HG02759 (cell line): Measurements from ENCODE around the gene BUB3.

Experiments
- ATAC-seq: cut with Tn5 transposase; IDR thresholded peaks from one replicate; pipeline ENCODE4 v1.9.1; 2021; ENCODE audit warnings: mild to moderate bottlenecking, moderate library complexity; ENCODE audit not compliant: unreplicated experiment

BUB3 gene, protein sequence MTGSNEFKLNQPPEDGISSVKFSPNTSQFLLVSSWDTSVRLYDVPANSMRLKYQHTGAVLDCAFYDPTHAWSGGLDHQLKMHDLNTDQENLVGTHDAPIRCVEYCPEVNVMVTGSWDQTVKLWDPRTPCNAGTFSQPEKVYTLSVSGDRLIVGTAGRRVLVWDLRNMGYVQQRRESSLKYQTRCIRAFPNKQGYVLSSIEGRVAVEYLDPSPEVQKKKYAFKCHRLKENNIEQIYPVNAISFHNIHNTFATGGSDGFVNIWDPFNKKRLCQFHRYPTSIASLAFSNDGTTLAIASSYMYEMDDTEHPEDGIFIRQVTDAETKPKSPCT

DNA sequence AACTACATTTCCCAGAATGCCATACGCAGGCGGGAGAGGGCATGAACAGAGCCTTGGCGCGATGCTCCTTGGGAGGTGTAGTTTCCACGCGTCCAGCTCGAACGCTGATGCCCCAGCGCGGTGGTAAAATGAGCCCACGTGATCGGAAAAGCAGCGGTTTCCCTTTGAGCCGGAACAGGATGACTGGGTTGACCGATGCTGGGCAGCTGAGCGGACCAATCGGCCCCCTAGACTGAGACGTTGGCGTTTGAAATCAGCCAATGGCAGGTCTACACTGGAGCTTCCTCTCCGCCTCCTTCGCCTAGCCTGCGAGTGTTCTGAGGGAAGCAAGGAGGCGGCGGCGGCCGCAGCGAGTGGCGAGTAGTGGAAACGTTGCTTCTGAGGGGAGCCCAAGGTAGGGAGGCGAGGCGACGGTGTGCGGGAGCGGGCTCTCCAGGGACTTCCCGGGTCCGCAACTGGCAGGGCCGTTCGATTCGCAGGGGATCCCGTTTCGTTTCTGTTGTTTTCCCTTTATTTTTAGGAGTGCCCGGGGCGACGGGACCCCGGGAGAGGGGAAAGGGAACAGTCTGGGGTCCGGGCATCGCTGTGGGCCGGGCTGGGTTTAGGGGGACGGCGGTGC, at the start of gene BUB3:
BUB3 (plus strand) TSS at position 311 of the 619 bp plus-strand sequence. CDS start 516 bp downstream, outside the sequence.
- peak; percentile 90 for ATAC-seq

DNA sequence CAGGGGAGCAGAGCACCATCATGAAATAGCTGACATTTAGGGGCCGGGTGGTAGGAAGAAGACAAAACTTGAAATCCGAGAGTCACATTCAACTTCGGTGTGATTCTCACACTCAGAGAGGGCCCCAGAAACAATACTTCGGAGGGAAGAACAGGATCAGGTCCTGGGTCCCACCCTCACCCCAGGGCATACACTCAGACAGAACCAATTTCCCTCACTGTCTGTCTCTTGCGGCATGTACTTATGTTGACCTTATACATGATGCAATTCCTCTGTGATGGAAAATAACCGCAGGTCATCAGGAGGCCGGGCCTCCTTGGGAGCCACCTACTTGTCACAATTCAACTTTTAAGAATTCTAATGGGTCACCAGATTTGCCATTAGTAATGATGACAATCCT, 44.7 kb upstream of the BUB3 start:
- ATAC-seq: no peak

DNA sequence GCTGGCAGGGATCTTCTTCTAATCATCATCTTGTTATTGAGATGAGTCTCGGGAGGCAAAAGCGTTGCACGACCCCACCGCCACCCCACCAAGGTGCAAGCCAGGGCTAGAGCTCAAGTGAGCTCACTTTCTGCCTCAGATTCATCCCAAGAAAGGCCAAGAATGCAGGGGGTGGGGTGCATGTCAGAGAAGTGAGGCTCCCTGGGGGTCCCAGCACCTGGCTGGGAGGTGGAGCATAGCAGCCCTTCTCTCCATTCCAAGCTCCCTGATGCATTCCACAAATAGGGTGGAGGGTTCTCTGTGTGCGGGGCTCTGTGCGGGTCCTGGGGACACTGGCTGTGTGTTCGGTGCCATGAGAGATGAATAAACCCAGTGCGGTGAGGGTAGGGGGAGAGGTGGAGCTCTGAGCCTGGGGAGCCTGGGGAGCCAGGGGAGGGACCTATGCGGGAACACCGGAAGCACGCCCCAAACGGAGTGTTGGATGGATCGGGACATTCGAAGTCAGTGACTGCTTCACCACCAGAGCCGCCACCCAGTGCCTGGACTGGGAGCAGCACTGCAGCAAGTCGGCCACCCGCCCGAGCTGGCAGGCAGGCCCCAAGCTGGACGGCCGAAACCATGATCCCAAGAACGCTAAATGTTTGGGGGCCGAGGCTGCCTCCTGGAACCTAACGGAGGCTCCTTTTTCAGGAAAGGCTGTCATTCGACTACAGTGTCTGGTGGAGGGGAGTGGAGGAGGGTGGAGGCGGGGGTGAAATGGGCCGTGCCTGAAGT, 36.4 kb upstream of the BUB3 start:
- ATAC-seq: no peak

DNA sequence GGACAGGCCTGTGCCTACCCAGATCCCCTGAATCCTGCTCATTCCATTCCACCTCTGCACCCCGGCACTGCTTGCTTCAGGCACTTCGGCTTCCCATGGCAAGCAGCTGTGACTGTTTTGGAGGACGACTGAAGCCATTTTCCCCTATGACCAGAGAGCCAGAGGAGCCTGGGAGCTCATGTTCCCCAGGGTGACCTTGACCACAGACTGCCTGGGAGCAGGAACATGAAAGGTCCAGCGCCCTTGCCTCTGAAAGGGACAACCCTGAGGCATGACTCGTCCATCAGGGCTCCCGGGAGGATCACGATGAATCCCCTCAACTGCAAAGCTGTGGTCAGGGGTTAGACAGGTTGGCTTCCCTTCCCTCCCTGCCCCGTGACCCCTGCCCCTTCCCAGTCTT, 35.1 kb upstream of the BUB3 start:
- ATAC-seq: no peak

DNA sequence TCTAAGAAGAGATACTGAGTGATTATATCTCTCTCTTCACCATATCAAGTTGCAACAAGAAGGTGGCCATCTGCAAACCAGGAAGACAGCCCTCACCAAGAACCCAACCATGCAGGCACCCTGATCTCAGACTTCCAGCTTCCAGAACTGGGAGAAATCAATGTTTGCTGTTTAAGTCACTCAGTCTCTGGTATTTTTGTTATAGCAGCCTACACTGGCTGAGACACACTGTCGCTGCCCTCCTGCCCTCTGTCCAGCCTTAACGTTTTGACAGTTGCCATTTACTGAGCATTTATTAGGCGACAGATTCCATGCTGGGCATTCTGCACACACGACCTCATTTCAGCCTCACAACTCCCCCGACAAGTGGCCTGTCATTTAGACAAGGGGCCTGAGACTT, 28.0 kb upstream of the BUB3 start:
- no peak for ATAC-seq

DNA sequence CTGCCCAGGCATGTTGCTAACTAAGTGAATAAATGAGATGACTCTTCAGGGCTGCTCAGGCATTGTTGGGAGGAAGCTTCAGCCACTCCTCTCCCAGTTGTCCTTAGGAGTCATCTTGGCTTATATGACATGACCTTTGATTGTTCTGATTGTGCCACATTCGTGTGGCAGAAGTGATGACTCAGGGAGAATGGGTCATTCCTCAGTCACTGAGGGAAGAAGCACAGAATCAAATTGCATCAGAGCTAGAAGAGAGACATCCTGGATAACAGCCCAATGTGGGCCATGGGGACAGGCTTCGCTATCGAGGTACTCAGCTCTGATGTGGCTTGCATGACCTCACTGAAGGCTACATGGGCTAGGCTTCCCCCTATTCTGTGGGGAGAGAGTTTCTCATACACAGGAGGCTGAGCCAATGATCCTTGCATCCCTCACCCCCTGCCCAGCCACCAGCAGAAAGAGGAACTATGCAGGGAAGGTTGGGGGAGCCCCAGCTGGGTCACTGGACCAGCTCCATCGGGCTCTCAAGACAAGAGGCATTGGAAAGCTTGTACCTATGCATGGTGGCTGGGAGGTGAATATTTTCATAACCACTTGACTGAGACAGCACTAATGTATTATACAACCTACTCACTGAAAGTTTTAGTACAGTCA, 24.5 kb upstream of the BUB3 start:
- ATAC-seq: no peak

DNA sequence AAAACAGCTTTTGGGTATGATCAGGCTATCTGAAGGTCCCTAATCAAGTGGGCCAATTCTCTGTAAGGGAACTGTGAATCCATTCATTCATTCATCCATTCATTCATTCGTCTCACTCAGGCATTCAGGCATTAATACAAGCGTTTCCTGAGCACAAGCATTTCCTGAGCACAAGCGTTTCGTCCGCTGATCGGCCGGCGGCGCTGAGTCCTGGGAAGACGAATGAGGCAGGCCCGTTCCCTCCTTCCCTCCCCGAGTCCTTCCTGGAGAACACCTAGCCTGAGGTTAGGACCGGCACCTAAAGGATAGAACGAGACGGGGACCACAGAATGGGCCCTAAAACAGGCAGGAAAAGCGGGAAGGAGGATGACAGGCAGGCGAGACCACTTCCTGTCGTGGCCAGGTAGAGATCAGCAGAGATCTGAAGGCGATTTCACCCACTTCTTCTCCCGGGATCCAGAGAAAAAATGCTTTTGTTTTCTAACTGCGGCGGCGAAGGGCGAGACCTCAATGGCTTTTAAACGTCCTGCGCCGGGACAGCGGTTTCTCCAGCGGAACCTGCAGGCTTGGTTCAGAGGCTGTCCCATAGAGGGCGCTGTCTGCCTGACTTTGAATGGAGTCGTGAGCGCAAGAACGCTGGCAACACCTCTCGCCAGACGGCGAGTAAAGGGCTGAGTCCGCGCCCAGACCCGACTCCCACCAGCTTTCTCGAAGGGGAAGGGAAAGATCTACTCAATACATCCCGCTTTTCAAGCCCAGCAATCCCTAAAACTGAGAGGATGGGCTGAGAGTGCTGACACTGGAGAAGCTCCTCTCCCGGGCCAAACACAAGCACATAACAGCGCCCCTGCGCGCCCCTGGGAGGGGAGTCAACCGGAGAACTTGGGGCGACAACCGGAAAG, 21.4 kb upstream of the BUB3 start:
- peak; percentile 63 for ATAC-seq

DNA sequence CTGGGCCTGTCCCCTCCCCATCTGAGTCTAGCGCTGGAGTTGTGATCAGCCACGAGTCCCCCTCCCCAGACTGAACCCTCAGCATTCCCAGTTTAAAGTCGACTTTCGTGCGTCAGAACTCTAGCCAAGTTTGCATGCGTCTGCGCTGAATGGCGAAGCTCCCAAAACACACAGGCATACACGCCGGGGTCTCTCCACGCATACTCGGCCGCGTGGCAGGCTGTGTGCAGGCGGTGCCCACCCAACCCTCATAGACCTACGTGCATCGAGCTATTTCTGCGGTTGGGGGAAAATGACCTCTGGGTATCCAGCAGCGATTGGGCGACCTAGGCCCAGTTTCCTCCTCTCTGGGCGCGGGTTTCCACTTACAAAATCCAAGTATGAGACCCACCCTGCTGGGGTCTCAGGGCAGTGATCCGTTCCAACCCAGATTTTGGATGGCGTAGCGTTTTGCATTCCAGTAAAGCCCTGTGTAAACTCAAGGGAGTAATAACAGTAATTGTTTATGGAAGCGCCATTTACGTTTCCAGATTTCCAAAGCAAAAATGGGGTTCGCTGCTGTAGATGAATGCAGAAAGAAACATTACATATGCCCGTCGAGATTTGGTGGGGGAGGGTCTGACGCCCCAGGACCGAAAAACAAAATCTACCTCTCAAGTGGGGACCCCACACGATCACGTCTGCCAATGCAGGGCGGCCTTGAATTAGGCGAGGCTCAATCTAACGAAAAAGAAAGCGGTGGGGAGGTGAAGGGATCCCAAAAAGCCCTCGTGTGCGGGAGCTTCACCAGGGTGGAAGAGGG, 20.5 kb upstream of the BUB3 start:
- ATAC-seq: no peak

DNA sequence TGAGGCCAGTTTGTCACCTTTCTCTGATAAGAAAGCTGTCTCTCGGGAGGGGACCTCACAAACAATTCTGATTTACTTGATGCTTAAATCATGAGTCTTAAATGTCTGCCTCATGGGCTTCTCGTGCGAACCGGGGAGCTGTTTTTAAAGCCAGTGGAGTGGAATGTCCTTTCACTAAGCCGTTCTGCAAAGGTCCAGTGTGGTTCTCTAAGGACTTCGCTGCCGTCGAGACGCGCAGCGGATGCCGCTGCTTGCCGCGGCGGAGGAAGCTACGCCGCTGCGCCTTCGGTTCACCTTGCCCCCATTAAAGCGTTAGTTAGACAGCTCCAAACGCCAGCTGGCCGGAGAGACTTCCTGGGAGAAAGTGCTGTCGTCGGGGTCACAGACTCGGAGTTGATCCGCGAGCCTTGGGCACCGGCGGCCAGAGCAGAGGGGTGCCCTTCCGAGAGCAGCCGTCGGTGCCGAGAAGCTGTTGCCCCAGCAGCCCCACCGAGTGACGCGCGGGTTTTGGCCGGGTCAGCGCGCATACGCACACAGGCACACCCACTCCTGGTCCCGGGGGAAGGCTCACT, 19.8 kb upstream of the BUB3 start:
- no peak for ATAC-seq

DNA sequence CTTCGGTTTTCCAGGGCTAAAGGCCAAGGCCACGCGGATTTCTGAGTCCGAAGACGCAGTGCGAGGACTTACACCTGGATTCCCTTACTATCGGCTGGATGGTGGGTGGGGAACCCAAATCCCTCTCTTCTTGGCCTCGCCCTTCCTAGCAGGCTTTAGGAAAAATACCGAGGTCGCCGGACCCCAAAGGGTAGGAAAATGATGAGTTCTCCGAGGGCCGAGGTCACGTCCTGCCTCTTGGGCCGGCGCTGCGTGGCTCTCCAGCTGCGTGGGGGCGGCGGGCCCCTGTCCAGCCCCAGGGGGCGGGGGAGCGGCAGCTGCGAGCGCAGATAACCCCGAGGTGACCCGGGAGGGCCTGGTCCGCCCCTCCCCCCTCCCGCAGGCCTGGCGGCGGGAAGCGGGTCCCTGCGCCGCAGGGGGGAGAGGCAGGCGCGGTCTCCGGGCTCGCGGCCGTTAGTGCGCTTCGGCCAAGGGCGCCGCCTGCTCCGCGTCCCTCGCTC, 19.2 kb upstream of the BUB3 start:
- no peak for ATAC-seq

DNA sequence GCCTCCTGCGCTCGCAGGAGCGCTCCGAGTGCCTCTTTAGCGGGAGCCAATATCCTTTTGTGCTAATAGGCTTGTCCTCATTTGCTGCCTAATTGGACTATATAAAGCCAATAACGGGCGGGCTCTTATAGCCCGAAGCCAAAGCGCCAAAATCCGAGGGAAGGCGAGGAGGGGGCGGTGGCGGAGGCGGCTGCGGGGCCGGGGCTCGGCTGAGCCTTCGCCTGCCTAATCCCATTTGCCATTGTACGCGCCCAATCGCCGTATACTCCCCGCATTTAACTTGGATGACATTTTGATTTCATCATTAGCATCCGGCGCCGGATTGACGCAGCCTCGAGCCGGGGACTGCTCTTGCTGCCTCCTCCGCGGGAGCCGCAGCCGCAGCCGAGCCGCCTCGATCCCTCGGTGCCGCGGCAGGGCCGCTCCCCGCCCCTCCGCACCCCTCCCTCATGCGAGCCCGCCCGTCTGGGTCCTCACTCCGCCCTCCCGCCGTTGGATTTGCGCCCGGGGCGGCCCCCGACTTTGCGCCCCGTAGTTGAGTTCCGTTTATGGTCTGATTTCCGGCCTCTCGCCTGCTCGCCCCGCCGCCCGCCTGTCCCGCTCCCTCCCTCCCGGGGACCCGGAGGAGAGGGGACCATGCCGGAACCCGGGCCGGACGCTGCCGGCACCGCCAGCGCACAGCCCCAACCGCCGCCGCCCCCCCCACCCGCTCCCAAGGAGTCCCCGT, 18.6 kb upstream of the BUB3 start, which contains the start of gene HMX3:
HMX3 (plus strand) TSS at position 556 of the 727 bp plus-strand sequence; CDS start at position 637, 81 bp downstream.
- no peak for ATAC-seq

DNA sequence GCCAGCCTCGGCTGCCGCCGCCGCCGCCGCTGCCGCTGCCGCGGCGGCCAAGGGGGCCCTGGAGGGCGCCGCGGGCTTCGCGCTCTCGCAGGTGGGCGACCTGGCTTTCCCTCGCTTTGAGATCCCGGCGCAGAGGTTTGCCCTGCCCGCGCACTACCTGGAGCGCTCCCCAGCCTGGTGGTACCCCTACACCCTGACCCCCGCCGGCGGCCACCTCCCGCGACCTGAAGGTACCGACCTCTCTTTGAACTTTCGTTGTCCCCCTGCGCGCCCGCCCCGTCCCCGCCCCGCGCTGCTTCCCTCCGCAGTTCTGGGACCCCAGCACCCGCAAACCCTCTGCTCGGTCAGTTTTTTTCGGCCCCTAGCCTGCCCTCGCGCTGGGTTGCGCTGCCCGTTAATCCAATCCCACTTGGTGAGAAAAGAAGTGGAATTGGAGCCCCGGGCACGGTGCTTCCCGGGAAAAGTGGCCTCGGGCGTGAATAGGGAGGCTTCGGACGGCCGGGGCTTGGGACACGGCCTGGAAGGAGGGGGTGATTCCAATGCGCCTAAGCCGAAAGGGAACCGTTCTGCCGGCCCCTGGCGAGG, 17.9 kb upstream of the BUB3 start:
- no peak for ATAC-seq

DNA sequence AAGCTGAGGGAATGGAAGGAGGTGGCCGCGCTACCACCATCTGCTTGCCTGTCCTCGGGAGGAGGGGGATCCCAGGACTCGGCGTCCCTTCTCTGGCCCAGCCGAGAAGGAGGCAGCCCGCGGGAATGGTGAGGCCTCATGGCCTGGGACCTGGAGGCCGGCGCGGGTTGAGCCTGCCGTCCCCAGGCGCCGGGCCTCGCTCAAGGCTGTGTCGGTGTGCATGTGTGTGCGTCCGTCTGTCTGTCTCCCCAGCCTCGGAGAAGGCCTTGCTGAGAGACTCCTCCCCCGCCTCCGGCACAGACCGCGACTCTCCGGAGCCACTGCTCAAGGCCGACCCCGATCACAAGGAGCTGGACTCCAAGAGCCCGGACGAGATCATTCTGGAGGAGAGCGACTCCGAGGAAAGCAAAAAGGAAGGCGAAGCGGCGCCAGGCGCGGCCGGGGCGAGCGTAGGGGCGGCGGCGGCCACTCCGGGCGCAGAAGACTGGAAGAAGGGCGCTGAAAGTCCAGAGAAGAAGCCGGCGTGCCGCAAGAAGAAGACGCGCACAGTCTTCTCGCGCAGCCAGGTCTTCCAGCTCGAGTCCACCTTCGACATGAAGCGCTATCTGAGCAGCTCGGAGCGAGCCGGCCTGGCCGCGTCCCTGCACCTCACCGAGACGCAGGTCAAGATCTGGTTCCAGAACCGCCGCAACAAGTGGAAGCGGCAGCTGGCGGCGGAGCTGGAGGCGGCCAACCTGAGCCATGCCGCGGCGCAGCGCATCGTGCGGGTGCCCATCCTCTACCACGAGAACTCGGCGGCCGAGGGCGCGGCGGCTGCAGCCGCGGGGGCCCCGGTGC, 17.2 kb upstream of the BUB3 start:
- ATAC-seq: no peak

DNA sequence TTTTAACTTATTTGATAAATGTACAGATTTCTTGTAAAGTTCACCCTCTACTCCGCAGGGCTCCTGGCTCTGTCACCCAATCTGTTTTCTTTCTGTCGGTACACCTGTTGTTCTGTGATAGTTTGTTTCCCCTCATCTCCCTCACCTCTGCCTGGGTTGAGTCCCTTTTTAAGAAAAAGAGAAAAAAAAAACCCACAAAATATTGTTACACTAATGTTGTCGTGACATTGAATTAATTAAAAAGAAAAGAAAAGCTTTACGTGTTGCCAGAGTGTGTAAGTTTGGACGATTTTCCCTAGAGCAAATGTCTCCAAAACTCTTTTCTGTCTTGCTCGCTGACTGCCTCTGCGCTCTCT, 15.1 kb upstream of the BUB3 start:
- no peak for ATAC-seq

DNA sequence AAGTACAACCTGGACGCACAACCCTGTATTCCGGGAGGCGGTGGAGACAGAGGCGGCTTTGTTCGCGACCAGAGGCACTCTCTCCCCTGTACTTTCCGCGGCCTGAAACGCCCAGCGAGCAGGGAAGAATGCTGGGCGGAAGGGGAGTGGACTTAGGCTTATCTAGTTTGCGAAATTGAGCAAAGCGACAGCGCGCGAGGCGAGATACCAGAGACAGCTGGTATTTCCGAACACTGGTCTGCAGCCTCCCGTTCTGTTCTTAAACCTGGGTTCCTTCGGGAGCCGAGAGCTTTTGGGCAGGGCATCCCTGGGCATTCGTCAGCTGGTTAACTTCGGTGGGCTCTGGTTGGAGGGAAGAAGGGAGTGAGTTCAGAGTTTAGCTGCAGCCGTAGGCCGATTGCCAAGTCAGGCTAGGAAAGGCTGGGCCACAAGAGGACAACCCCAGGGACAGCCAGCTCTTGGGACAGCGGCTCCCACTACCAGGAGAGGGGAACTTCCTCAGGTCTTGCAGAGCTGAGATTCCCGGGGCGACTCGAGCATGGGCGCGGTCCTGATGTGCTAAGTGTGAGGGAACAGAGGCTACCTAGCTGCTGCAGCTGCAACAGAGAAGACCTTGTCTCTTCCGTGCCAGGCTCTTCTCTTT, 14.6 kb upstream of the BUB3 start:
- no peak for ATAC-seq

DNA sequence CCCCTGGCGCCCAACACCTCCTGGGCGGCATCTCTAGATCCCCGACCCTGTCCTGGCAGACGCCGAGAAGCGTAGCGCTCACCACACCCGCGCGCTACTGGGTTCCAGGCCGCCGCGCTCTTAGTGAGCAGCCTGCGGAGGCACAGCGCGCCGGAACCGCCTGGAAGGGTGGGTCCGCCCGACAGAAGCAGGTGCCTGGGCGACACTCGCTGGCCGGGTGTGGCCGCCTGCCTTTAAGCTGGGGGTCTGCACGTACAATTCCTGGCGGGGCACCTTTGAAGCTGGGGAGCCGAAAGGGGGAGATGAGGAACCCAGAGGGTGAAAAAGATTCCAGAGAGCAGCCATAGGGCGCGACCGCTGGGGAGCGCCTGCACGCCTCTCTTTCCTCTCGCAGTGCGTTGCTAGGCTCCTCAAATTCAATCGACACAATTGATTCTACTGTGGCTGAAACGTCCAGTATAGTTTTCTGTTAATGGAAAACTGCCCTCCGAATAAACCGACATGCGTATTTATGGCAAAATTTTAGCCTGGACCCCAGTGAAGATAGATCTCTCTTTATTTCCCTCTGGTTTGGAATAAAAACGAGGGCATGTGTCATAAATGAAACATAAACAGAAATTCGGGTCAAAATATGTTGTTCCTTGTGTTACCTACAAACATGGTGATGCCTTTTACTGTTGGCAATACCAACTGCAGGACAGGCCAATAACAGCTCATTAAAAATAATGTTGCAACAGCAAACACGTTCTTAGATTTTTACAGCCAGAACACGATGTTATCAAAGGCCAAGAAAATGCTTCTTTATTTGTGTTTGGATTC, 13.8 kb upstream of the BUB3 start:
- no peak for ATAC-seq
